LNCaP clone FGC (cell line): ENCODE data around the gene TMEM176A.

Experiments
- DNase-seq: peaks from one replicate; pipeline ENCODE4 v3.0.0-alpha.2; 2011; ENCODE audit warnings: low read depth
- H3K4me3 ChIP-seq: 2 replicates; pipeline ENCODE4 v1.5.1; 2011; ENCODE audit warnings: mild to moderate bottlenecking, low read depth, low read length, control low read depth
- CTCF ChIP-seq: IDR thresholded peaks from 2 replicates; pipeline ENCODE4 v1.5.1; 2012; ENCODE audit warnings: mild to moderate bottlenecking; ENCODE audit not compliant: control insufficient read depth, insufficient read depth; ENCODE audit errors: extremely low read depth

TMEM176A gene

GRCh38 chr7:150778738-150779301 is 21.7 kb upstream of the TMEM176A start:
- H3K4me3 ChIP-seq = no peak overlapping the region
- peak; percentile 95 for TF ChIP-seq CTCF
- peak; percentile 44 for DNase-seq

GRCh38 chr7:150780292-150780691 is 20.3 kb upstream of the TMEM176A start:
- TF ChIP-seq CTCF = no peak
- no peak for DNase-seq
- H3K4me3 ChIP-seq = no peak overlapping the region

GRCh38 chr7:150781103-150781502 is 19.5 kb upstream of the TMEM176A start:
- H3K4me3 ChIP-seq = no peak overlapping the region
- TF ChIP-seq CTCF = no peak
- DNase-seq = no peak

GRCh38 chr7:150781961-150782360 is 18.6 kb upstream of the TMEM176A start:
- H3K4me3 ChIP-seq = no peak overlapping the region
- DNase-seq = no peak
- no peak for TF ChIP-seq CTCF

- no peak for TF ChIP-seq CTCF
- DNase-seq = no peak
- H3K4me3 ChIP-seq = no peak overlapping the region
Observed at GRCh38 chr7:150784120-150784736, 16.3 kb upstream of the TMEM176A start.

- H3K4me3 ChIP-seq = no peak overlapping the region
- DNase-seq = no peak
- no peak for TF ChIP-seq CTCF
Observed at GRCh38 chr7:150784954-150785353, 15.6 kb upstream of the TMEM176A start.
